ENCODE measurements around the gene TPO. TPM values are rescaled to one million over a fixed set of nuclear protein-coding genes. Genes with fewer than 3 reads are reported as not detected.

Gene TPO
- total and polyA plus RNA-seq, 8 donors = 0.19 to 8.2 (median 0.49) TPM; not detected in 1

DNA sequence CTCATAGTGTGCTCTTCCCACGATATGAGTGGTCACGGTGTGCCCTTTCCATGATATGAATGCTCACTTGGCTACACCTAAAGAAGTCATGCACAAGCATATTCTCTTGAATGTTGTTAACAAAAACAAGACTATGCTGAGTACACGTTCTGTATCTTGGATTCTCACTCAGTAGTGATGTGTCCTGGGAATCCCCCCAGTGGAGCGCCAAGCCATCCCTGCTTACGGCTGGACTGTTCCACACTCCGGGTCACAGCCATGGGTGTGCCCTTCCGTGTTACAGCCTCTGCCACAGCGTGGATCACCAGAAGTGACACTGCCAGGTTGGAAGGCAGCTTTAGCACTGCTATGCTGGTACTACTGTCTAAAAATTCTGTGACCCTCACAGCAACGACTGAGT, 59.1 kb downstream of the TPO start:
- ATAC-seq = no peak

DNA sequence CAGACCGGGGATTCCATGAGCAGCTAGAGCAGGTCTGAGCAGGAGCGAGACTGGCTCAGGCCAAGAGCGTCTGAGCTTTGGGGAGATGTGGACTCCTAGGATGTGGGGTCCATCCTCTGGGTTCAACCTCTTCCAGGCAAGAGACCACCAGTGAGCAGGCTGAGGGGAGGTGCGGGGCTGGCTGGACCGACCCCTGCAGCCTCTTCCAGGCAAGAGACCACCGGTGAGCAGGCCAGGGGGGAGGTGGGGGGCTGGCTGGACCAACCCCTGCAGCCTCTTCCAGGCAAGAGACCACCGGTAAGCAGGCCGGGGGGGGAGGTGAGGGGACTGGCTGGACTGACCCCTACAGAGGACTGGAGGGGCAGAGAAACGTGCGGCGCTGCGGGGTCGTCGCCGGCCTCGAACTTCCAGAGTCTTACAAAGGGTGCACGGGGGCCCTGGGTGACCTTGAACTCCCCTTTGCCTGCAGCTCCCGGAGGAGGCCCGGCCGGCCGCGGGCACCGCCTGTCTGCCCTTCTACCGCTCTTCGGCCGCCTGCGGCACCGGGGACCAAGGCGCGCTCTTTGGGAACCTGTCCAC, 63.4 kb downstream of the TPO start:
- intact Hi-C loops (cut with DNase I) = no loop called here
- Histone ChIP-seq H3K27me3 (no peaks in the 10 kb centered on the region), H3K4me3 (no peak overlapping the region), H3K27ac (no peak overlapping the region), H3K4me1 (no peaks in the 10 kb centered on the region), H3K9me3 (no peaks in the 10 kb centered on the region), H3K36me3 (no peaks in the 10 kb centered on the region)
- WGBS, 2 donors = 71 to 83% methylated on average over 25 to 30 of the region's 30 CpGs
- FAIRE-seq (no peak), DNase-seq (no peak), ATAC-seq (no peak)
- TF ChIP-seq, protein P1, sequence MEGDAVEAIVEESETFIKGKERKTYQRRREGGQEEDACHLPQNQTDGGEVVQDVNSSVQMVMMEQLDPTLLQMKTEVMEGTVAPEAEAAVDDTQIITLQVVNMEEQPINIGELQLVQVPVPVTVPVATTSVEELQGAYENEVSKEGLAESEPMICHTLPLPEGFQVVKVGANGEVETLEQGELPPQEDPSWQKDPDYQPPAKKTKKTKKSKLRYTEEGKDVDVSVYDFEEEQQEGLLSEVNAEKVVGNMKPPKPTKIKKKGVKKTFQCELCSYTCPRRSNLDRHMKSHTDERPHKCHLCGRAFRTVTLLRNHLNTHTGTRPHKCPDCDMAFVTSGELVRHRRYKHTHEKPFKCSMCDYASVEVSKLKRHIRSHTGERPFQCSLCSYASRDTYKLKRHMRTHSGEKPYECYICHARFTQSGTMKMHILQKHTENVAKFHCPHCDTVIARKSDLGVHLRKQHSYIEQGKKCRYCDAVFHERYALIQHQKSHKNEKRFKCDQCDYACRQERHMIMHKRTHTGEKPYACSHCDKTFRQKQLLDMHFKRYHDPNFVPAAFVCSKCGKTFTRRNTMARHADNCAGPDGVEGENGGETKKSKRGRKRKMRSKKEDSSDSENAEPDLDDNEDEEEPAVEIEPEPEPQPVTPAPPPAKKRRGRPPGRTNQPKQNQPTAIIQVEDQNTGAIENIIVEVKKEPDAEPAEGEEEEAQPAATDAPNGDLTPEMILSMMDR (IDR thresholded peaks at IDR 0.05) = no peak

More for the DNA sequence above, 59.1 kb downstream of the TPO start:
- Histone ChIP-seq H3K27ac (no peak overlapping the region), H3K4me1 (no peaks in the 10 kb centered on the region), H3K9me3 (no peaks in the 10 kb centered on the region), H3K4me3 (no peak overlapping the region), H3K36me3 (no peaks in the 10 kb centered on the region), H3K27me3 (no peaks in the 10 kb centered on the region)
- TF ChIP-seq, protein P1 (IDR thresholded peaks at IDR 0.05) = no peak
- FAIRE-seq = no peak
- 79 to 87% methylated on average over 9 of the region's 9 CpGs for WGBS, 2 donors
- intact Hi-C loops (cut with DNase I) = no loop called here
- DNase-seq = no peak

DNA sequence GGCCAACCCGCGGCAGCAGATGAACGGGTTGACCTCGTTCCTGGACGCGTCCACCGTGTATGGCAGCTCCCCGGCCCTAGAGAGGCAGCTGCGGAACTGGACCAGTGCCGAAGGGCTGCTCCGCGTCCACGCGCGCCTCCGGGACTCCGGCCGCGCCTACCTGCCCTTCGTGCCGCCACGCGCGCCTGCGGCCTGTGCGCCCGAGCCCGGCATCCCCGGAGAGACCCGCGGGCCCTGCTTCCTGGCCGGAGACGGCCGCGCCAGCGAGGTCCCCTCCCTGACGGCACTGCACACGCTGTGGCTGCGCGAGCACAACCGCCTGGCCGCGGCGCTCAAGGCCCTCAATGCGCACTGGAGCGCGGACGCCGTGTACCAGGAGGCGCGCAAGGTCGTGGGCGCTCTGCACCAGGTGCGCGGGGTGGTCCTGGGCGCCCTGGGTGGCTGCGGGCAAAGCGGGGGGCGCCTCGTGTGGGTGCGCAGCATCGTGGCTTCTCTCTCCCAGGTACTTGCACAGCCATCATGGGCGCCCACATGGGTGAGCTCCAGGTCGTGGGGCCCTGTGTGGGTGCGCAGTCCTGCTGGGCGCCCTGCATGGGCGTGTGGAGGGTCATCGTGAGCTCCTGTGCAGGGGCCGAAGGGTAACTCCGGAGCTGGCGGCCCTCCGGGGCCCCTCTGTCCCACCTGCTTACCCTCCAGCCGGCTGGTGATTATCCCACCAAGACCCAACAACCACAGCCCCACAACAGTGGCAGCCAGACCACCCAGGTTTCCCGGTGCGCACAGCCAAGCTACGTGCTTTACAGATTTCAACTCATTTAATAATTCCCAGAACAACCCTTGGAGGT, 64.2 kb downstream of the TPO start:
- ATAC-seq (no peak), FAIRE-seq (no peak), DNase-seq (no peak)
- Histone ChIP-seq H3K4me1 (no peaks in the 10 kb centered on the region), H3K36me3 (no peaks in the 10 kb centered on the region), H3K27me3 (no peaks in the 10 kb centered on the region), H3K27ac (no peak overlapping the region), H3K4me3 (no peak overlapping the region), H3K9me3 (no peaks in the 10 kb centered on the region)
- intact Hi-C loops (cut with DNase I) = no loop called here
- WGBS, 2 donors = 60 to 77% methylated on average over 71 to 76 of the region's 76 CpGs
- TF ChIP-seq, protein P1 (IDR thresholded peaks at IDR 0.05) = no peak

DNA sequence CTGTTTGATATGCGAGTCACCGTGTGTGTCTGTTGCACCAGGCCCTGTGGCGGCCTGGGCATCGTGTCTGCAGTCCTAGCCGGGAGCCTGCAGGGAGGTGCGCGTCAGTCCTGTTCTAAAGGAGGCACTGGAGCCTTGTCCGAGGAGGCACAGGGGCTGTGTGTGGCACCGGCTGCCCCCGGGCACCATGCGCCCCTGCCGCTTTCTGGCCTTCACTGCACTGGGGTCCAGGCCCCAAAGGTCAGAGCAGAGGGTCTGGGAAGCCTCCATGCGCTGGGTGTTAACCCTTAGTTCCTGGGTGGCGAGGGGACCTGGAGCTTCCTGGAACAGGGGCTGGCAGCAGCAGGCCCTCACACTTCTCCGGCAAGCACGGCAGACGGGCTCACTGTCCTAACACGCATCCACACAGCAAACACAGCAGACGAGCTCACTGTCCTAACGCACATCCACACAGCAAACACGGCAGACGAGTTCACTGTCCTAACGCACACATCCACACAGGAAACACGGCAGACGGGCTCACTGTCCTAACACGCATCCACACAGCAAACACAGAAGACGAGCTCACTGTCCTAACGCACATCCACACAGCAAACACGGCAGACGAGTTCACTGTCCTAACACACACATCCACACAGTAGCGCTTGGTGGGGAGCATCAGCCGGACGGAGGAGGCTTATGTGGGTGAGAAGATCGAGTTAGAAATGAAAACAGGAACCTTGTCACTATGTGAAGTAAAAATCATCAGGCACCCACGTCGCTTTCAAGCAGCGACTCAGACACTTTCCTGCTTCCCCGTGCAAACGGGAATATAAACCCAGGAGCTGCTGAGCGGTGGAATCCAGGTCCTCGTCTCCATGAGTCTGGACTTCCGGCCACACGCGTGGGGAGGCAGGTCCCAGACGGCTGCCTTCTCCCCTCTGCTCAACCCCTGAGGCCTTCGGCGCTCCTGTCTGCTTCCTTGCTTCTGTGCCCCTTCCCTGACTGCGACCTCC, 65.3 kb downstream of the TPO start:
- no peak overlapping the region for H3K4me3 ChIP-seq
- intact Hi-C loops (cut with DNase I) = no loop called here
- TF ChIP-seq, protein P1 (IDR thresholded peaks at IDR 0.05) = no peak
- H3K9me3 ChIP-seq = no peaks in the 10 kb centered on the region
- H3K27me3 ChIP-seq = no peaks in the 10 kb centered on the region
- WGBS, 2 donors = 81 to 85% methylated on average over 48 of the region's 48 CpGs
- H3K4me1 ChIP-seq = no peaks in the 10 kb centered on the region
- FAIRE-seq (no peak), ATAC-seq (no peak), DNase-seq (no peak)
- H3K27ac ChIP-seq = no peak overlapping the region
- H3K36me3 ChIP-seq = no peaks in the 10 kb centered on the region

Measured in pancreas (tissue), 10 donors.